HG02763 (cell line): ENCODE measurements around the gene SYT10.
"Not testable (repeated sequence)": the region's sequence is repeated elsewhere in the genome, so short reads cannot be mapped to it uniquely, and the experiment has no call there.

Source experiments
- ATAC-seq: cut with Tn5 transposase; IDR thresholded peaks from one replicate; pipeline ENCODE4 v1.9.1; 2021; ENCODE audit warnings: mild to moderate bottlenecking, moderate library complexity; ENCODE audit not compliant: unreplicated experiment

The SYT10 gene

GRCh38 chr12:33357181-33357580 is 82.4 kb downstream of the SYT10 start:
- ATAC-seq, result no peak

- ATAC-seq, result no peak
Measured at GRCh38 chr12:33349791-33350190, 89.8 kb downstream of the SYT10 start.

DNA sequence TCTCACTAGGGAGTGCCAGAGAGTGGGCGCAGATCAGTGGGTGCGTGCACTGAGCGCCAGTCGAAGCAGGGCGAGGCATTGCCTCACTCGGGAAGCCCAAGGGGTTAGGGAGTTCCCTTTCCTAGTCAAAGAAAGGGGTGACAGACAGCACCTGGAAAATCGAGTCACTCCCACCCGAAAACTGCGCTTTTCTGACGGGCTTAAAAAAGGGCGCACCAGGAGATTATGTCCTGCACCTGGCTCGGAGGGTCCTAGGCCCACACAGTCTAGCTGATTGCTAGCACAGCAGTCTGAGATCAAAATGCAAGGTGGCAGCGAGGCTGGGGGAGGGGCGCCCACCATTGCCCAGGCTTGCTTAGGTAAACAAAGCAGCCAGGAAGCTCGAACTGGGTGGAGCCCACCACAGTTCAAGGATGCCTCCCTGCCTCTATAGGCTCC is 107.6 kb downstream of the SYT10 start:
- ATAC-seq, result not testable (repeated sequence)

- ATAC-seq, result no peak
Measured at GRCh38 chr12:33330940-33331339, 108.7 kb downstream of the SYT10 start.
